NB4 (cell line): ENCODE results near the gene SHKBP1.

Source experiments
- CTCF ChIP-seq: IDR thresholded peaks from one replicate; pipeline ENCODE4 v1.5.1; 2012; ENCODE audit warnings: low read depth, low read length
- MAX ChIP-seq: IDR thresholded peaks from 2 replicates; pipeline ENCODE4 v1.6.1; 2011; ENCODE audit warnings: low read depth, low read length
- MYC ChIP-seq: IDR thresholded peaks from 2 replicates; pipeline ENCODE4 v1.6.1; 2011; ENCODE audit warnings: low read depth, low read length
- POLR2A ChIP-seq: IDR thresholded peaks from 2 replicates; pipeline ENCODE4 v1.6.1; 2011; ENCODE audit warnings: mild to moderate bottlenecking; ENCODE audit not compliant: insufficient read length; ENCODE audit errors: extremely low read depth

DNA sequence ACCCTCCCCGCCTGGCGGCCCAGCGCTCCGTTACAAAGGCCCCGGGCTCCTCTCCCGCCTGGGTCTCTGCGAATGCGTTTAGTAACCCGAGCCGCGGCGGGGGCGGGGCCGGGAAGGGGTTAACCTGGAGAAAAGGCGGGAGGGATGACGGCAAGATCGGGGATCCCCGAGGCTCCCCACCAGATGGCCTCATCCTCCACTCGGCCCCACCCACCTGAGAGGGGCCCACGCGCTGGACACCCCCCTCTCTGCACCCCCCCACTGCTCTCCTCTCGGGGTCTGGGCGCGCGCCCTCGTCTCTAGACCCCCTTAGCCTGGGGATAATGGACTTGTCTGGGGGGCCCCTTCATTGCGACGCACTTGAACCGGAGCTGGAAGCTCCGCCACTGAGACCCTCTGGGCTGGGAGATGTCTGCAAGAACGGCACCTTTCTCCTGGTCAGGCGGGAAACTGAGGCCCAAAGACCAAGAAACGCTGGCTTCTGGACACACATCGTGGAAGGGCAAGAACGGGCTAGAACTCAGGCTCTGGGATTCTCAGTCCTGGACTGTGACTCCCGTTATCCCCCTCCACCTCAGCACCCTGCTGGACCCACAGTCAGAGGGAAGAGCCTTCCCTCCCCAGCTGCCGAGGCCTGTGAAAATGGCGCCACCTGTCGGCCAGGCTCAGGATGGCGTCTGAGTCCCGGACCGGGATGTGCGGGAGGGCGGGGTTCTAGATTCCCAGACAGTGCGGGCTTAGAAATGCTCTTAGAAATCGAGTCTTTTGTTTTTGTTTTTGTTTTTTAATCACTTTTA, 21.6 kb downstream of the SHKBP1 start:
- TF ChIP-seq CTCF (peak; percentile 64), POLR2A (no peak), MYC (no peak), MAX (0 out of 2 replicates have a peak, but pooled peaks have one; percentile 24)
